HEK293 (cell line): ENCODE results near the gene RELB.
A peak's percentile ranks its signal among the peaks of the same experiment; 100 is the strongest.

Source experiments
- AEBP2 ChIP-seq: fragments of 450-650 bp; formaldehyde crosslinking; IDR thresholded peaks from 2 replicates; pipeline ENCODE4 v1.5.1; 2016; ENCODE audit warnings: missing biosample characterization, missing genetic modification characterization, borderline replicate concordance
- CTCF ChIP-seq: fragments of 450-650 bp; formaldehyde crosslinking; IDR thresholded peaks from 2 replicates; pipeline ENCODE4 v1.5.1; 2016; ENCODE audit warnings: missing biosample characterization, missing genetic modification characterization
- HOXC10 ChIP-seq: sonication (generic); formaldehyde crosslinking; IDR thresholded peaks from 2 replicates; pipeline ENCODE4 v1.8.1; 2023; ENCODE audit warnings: mild to moderate bottlenecking, missing genetic modification reagents
- KLF17 ChIP-seq: fragments of 450-650 bp; formaldehyde crosslinking; IDR thresholded peaks from 2 replicates; pipeline ENCODE4 v1.5.1; 2016; ENCODE audit warnings: missing biosample characterization, missing genetic modification characterization
- KLF7 ChIP-seq: fragments of 450-650 bp; formaldehyde crosslinking; IDR thresholded peaks from 2 replicates; pipeline ENCODE4 v1.5.1; 2016; ENCODE audit warnings: missing biosample characterization, missing genetic modification characterization, borderline replicate concordance
- MYNN ChIP-seq: fragments of 450-650 bp; formaldehyde crosslinking; IDR thresholded peaks from 2 replicates; pipeline ENCODE4 v1.5.1; 2016; ENCODE audit warnings: missing biosample characterization, missing genetic modification characterization, borderline replicate concordance
- OVOL3 ChIP-seq: fragments of 450-650 bp; formaldehyde crosslinking; IDR thresholded peaks from 2 replicates; pipeline ENCODE4 v1.5.1; 2016; ENCODE audit warnings: missing biosample characterization, missing genetic modification characterization
- YY2 ChIP-seq: fragments of 450-650 bp; formaldehyde crosslinking; IDR thresholded peaks from 2 replicates; pipeline ENCODE4 v1.5.1; 2016; ENCODE audit warnings: missing biosample characterization, missing genetic modification characterization
- ZBTB21 ChIP-seq: fragments of 450-650 bp; formaldehyde crosslinking; IDR thresholded peaks from 2 replicates; pipeline ENCODE4 v1.5.1; 2017; ENCODE audit warnings: missing biosample characterization, missing genetic modification characterization
- ZBTB48 ChIP-seq: fragments of 450-650 bp; formaldehyde crosslinking; IDR thresholded peaks from 2 replicates; pipeline ENCODE4 v1.5.1; 2016; ENCODE audit warnings: missing biosample characterization, missing genetic modification characterization
- ZBTB49 ChIP-seq: fragments of 450-650 bp; formaldehyde crosslinking; IDR thresholded peaks from 2 replicates; pipeline ENCODE4 v1.5.1; 2016; ENCODE audit warnings: missing biosample characterization, missing genetic modification characterization, low read depth
- ZBTB6 ChIP-seq: fragments of 450-650 bp; formaldehyde crosslinking; IDR thresholded peaks from 2 replicates; pipeline ENCODE4 v1.5.1; 2017; ENCODE audit warnings: missing biosample characterization, missing genetic modification characterization
- ZBTB7A ChIP-seq: fragments of 450-650 bp; formaldehyde crosslinking; IDR thresholded peaks from 2 replicates; pipeline ENCODE4 v1.5.1; 2016; ENCODE audit warnings: low read depth, missing biosample characterization, missing genetic modification characterization
- ZEB2 ChIP-seq: fragments of 450-650 bp; formaldehyde crosslinking; IDR thresholded peaks from 2 replicates; pipeline ENCODE4 v1.5.1; 2016; ENCODE audit warnings: missing biosample characterization, missing genetic modification characterization
- ZFP3 ChIP-seq: fragments of 450-650 bp; formaldehyde crosslinking; IDR thresholded peaks from 2 replicates; pipeline ENCODE4 v1.5.1; 2016; ENCODE audit warnings: low read depth, missing biosample characterization, missing genetic modification characterization
- ZNF114 ChIP-seq: fragments of 450-650 bp; formaldehyde crosslinking; IDR thresholded peaks from 2 replicates; pipeline ENCODE4 v1.5.0; 2017; ENCODE audit warnings: missing biosample characterization, missing genetic modification characterization
- ZNF175 ChIP-seq: fragments of 450-650 bp; formaldehyde crosslinking; IDR thresholded peaks from 2 replicates; pipeline ENCODE4 v1.5.1; 2016; ENCODE audit warnings: missing biosample characterization, missing genetic modification characterization
- ZNF18 ChIP-seq: fragments of 450-650 bp; formaldehyde crosslinking; IDR thresholded peaks from 2 replicates; pipeline ENCODE4 v1.5.1; 2016; ENCODE audit warnings: missing biosample characterization, missing genetic modification characterization
- ZNF274 ChIP-seq, 2 experiments: fragments of 200-500 bp in 1 of 2; fragments of 450-650 bp in 1 of 2; sonication (Bioruptor generic) in 1 of 2; formaldehyde crosslinking in 1 of 2; IDR thresholded peaks; 2 replicates each; pipeline versions ENCODE4 v1.5.1 to v1.6.1; 2014 to 2016; ENCODE audit warnings: borderline replicate concordance in 1 of 2, inconsistent platforms in 1 of 2, low read length in 1 of 2, missing biosample characterization in 1 of 2, missing genetic modification characterization in 1 of 2
- ZNF394 ChIP-seq: fragments of 450-650 bp; formaldehyde crosslinking; IDR thresholded peaks from 2 replicates; pipeline ENCODE4 v1.5.1; 2016; ENCODE audit warnings: missing biosample characterization, missing genetic modification characterization, mild to moderate bottlenecking, moderate library complexity, borderline replicate concordance
- ZNF398 ChIP-seq: fragments of 450-650 bp; formaldehyde crosslinking; IDR thresholded peaks from 2 replicates; pipeline ENCODE4 v1.5.1; 2017; ENCODE audit warnings: missing biosample characterization, missing genetic modification characterization
- ZNF433 ChIP-seq: fragments of 450-650 bp; formaldehyde crosslinking; IDR thresholded peaks from 2 replicates; pipeline ENCODE4 v1.5.1; 2016; ENCODE audit warnings: missing biosample characterization, missing genetic modification characterization, low read depth
- ZNF513 ChIP-seq: fragments of 450-650 bp; IDR thresholded peaks from 2 replicates; pipeline ENCODE4 v1.5.1; 2018; ENCODE audit warnings: missing biosample characterization, missing genetic modification characterization
- ZNF664 ChIP-seq: fragments of 450-650 bp; formaldehyde crosslinking; IDR thresholded peaks from 2 replicates; pipeline ENCODE4 v1.5.1; 2016; ENCODE audit warnings: missing biosample characterization, missing genetic modification characterization
- ZNF670 ChIP-seq: fragments of 450-650 bp; formaldehyde crosslinking; IDR thresholded peaks from 2 replicates; pipeline ENCODE4 v1.5.1; 2016; ENCODE audit warnings: missing biosample characterization, missing genetic modification characterization, low read depth
- ZNF843 ChIP-seq: fragments of 450-650 bp; formaldehyde crosslinking; IDR thresholded peaks from 2 replicates; pipeline ENCODE4 v1.5.1; 2016; ENCODE audit warnings: missing biosample characterization, missing genetic modification characterization

RELB gene

GRCh38 chr19:45001087-45001739 is at the start of gene RELB (continued):
- TF ChIP-seq ZBTB49 (no peak), ZEB2 (no peak), ZNF664 (tag by site-specific recombination) (no peak), HOXC10 (CRISPR knock-in tag) (no peak), AEBP2 (tag by site-specific recombination) (no peak), ZNF175 (tag by site-specific recombination) (no peak), OVOL3 (tag by site-specific recombination) (no peak), ZNF394 (tag by site-specific recombination) (no peak), MYNN (no peak), ZBTB6 (tag by site-specific recombination) (no peak), ZNF433 (tag by site-specific recombination) (no peak), ZNF274 (IDR thresholded peaks at IDR 0.05; ENCODE audit: low read length) (no peak), ZNF274 (tag by site-specific recombination; IDR thresholded peaks at IDR 0.05; ENCODE audit: borderline replicate concordance) (no peak), ZNF670 (no peak), ZBTB48 (no peak), ZBTB21 (tag by site-specific recombination) (peak; percentile 77), ZNF398 (tag by site-specific recombination) (no peak), ZNF513 (tag by site-specific recombination) (no peak), CTCF (tag by site-specific recombination) (no peak), ZNF114 (no peak), ZBTB7A (tag by site-specific recombination) (no peak), ZFP3 (tag by site-specific recombination) (no peak), ZNF18 (tag by site-specific recombination) (no peak), ZNF843 (tag by site-specific recombination) (no peak), KLF17 (no peak), KLF7 (0 out of 2 replicates have a peak, but pooled peaks have one; percentile 17), YY2 (tag by site-specific recombination) (no peak)
